ENCODE measurements around the gene MAPK7.

The MAPK7 gene

GRCh38 chr17:19364699-19365498, 13.4 kb upstream of the MAPK7 start:
- DNase-seq, result peak; percentile 59

- peak; percentile 13 for DNase-seq
Observed at GRCh38 chr17:19365499-19365817, 12.8 kb upstream of the MAPK7 start.

GRCh38 chr17:19365833-19366636, 12.3 kb upstream of the MAPK7 start:
- no peak for DNase-seq

GRCh38 chr17:19366637-19366972, 11.7 kb upstream of the MAPK7 start:
- no peak for DNase-seq

- DNase-seq, result no peak
Observed at GRCh38 chr17:19368229-19368628, 10.1 kb upstream of the MAPK7 start.

GRCh38 chr17:19369107-19369778, 9.1 kb upstream of the MAPK7 start:
- DNase-seq, result no peak

- DNase-seq, result peak; percentile 26
Observed at GRCh38 chr17:19369846-19370492, 8.3 kb upstream of the MAPK7 start.

GRCh38 chr17:19370493-19370960, 7.8 kb upstream of the MAPK7 start:
- DNase-seq, result peak; percentile 72

- DNase-seq, result no peak
Observed at GRCh38 chr17:19371259-19372010, 6.9 kb upstream of the MAPK7 start.

GRCh38 chr17:19372011-19372370, 6.3 kb upstream of the MAPK7 start:
- DNase-seq, result no peak

GRCh38 chr17:19372439-19372838, 5.9 kb upstream of the MAPK7 start:
- DNase-seq, result no peak

- DNase-seq, result no peak
Observed at GRCh38 chr17:19372866-19373504, 5.3 kb upstream of the MAPK7 start.

- no peak for DNase-seq
Observed at GRCh38 chr17:19374136-19374535, 4.2 kb upstream of the MAPK7 start.

- no peak for DNase-seq
Observed at GRCh38 chr17:19375732-19376131, 2.6 kb upstream of the MAPK7 start.

GRCh38 chr17:19376811-19377210, 1.5 kb upstream of the MAPK7 start:
- peak; percentile 11 for DNase-seq

GRCh38 chr17:19377602-19378415, 489 bp upstream of the MAPK7 start:
- DNase-seq, result peak; percentile 100

- no peak for DNase-seq
Observed at GRCh38 chr17:19379361-19380065, 1.2 kb downstream of the MAPK7 start.

GRCh38 chr17:19380481-19381301, 2.4 kb downstream of the MAPK7 start:
- peak; percentile 16 for DNase-seq

- DNase-seq, result no peak
Observed at GRCh38 chr17:19381361-19381740, 3.1 kb downstream of the MAPK7 start.

All from left hindlimb (tissue), 1 donor.